ENCODE data around the gene HSPA4L.

HSPA4L gene

DNA sequence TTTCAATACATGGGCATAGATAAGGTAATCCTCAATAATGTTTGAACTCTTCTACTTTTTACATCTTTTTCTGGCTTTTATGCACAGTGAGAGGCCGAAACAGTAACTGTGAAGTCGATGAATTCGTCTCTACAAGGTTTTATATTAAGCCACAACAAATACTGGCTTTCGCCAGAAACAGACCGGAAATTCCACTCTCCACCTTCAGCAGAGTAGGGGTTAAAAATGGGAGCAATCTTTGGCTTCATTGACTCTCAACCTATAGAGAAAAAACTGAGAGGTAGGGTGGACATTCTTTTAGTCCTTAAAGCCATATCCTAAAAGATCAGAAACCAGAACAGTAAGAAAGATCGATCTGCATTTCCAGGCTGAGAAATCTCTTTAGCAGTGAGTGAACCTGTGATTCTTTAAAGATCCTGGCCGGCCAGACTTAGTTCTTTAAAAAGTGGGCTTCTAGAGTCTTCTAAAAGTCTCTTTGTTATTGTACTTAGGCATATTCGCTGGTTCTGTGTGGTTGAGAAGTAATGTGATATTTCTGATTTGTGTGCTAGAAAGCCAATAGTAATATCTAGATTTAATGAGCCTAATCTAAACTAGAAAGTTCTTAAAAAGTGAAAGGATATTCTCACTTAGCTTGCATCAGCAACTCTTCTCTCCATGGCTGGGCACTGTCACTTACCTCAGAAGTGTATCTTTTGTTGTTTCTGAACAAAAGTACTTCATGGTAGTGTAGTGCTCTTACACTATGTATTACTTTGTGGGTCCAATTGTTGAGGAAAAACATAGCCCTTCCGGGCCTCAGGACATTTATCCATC lies 2.0 kb downstream of the HSPA4L start:
- DNase-seq, result no peak

DNA sequence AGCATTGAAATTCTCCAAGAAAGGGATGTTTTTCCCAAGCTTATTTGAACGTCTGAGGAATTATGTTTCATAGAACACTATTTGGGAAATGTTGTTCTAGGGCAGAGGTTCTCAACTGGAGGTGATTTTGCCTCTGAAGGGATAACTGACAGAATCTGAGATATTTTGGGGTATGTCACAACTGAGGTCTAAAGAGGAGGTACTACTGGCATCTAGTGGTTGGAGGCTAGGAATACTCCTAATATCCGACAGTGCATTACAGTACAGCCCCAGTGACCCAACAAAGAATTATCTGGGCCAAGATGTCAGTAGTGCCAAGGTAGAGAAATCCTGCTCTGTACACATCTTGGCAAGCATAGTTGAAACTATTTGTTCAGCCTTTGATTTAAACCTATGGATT lies 6.4 kb downstream of the HSPA4L start:
- DNase-seq, result no peak

DNA sequence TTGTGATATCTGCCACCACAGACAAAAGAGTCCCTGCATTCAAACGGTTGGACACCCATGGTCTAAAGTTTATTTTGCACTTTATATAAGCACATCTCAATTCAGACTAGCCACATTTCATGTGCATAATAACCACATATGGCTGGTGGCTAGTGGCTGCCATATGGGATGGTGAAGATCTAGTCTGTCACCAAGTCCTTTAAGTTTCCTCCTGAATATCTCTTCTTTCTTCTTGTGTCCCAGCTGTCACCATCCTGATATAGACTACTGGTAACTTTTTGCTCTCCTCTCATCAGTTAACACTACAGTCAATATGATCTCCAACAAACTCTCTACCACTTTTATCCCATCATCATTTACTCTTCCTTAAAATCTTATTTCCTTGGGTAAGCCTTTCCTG lies 9.3 kb downstream of the HSPA4L start:
- DNase-seq, result no peak

DNA sequence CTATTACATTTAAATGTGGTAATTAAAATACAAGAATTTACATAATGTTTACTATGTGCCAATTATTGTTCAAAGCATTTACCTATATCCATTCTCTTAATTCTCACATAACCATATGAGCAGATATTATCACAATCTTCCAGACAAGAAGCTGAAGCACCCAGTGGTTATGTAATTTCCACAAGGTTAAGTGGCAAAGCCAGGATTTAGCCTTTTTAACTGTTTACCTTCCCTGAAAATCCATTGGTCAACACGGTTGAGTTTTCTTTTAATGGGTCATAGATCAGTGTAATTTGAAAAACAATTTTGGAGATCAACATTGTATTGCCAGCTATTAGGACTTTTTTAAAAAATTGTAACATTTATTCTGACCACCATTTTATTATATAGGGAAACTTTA lies 11.4 kb downstream of the HSPA4L start:
- DNase-seq, result no peak

DNA sequence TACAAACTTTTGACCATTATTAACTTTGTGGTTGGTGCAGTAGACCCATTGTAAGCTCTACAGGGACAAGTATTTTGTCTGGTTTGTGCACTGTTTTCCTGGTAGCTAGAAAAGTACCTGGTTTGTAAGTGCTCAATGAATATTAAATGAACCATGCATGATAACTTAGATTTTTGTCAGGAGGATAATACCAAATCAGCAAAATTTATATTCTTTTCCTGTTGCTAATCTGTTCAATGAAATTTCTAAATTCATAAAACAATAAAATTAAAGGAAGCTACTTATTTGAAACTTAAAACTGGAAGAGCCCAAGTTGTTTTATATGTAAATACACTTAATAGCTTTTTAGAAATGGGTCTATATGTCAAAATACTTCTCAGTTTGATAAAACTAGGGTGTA lies 17.6 kb downstream of the HSPA4L start:
- no peak for DNase-seq

DNA sequence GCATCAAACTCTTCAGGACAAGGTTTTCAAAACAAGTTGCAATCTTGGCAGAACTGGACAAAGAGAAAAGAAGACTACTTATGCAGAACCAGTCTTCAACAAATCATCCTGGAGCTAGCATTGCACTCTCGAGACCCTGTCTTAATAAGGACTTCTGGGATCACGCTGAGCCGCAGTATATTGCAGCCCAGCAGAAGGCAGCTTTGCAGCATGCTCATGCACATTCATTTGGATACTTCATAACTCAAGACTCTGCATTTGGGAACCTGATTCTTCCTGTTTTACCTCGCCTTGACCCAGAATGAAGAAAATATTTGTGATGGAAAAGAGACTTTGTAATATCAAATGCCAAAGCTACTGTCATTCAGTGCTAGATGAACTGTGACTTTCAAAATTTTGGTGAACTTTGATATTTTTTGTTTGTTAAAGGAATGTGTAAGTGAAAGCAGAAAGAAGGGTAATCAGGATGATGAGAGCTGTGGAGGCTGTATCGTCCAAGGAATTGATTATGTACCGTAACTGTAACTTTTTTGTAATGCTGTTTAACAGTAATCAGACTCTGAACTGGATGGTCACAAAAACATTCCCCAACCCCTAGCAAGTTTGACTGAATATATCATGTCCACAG lies 27.2 kb downstream of the HSPA4L start:
- DNase-seq, result peak; percentile 2

DNA sequence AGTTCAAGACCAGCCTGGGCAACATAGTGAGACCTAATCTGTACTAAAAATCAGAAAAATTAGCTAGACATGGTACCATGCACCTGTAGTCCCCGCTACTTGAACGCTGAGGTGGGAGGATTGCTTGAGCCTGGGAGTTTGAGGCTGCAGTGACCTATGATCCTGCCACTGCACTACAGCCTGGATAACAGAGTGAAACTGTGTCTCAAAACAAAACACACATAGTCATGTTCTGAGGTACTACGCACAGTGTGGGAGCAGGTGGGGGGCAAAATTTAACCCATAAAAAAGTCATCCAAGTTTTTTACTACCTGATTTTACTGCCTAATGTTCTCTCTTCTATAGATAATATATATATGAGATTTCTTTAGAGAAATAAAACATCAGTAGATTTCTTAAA lies 28.4 kb downstream of the HSPA4L start:
- DNase-seq, result no peak

DNA sequence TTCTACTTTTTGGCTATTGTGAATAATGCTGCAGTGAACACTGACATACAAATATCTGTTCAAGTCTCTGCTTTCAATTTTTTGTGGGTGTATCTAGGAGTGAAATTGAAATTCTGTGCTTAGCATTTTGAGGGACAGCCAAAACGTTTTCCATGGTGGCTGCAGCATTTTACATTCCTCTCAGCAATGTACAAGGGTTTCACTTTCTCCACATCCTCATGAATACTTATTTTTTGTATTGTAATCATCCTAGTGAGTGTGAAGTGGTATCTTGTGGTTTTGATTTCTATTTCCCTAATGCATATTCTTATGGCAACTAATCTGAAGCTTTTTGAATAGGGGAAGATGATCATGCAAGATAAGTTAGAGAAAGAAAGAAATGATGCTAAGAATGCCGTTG lies 40.3 kb downstream of the HSPA4L start:
- DNase-seq, result no peak

DNA sequence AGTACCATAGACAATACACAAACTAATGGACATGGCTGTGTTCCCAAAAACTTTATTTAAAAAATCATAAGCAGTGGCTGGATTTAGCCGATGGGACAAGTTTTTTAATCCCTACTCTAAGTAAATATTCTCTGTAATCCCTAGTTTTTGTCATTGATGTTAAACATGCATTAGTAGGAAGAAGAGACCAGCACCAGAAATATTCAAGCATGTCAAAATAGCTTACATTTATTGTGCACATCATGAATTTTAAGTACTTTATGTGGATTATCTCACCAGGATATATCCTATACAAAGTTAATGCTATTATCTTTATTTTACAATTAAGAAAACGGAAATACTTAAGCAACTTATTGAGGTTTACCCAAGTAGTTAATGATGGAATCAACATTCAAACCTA lies 46.0 kb downstream of the HSPA4L start:
- no peak for DNase-seq

DNA sequence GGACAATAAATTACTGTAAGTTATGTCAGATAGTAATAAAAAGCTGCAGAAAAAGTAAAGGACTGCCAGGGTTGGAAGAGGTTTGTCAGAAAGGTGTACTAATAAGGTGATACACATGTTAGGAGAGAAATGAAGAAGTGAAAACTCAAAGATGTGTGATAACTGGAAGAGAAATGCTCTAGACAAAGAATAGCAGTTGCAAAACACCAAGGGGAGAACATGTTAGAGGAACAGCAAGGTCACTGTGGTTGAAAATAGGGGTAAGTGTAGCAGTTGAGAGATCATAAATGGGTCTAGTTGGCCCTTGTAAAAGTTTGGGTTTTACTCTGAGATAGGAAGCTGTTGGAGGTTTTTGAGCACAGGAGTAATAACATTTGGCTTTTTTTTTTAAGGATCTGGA lies 46.9 kb downstream of the HSPA4L start:
- no peak for DNase-seq

DNA sequence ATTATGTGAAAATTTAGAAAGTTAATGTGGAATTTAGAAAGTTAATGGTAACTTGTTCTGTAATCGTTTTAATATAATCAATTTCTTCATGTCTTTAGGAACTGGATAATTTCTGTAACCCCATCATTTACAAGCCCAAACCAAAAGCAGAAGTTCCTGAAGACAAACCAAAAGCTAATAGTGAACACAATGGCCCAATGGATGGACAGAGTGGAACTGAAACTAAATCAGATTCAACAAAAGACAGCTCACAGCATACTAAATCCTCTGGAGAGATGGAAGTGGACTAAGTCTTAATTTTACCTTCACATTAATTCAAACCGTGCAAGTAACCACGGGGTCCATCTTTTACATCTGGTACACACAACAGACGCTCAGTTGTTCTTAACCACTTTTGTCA lies 50.5 kb downstream of the HSPA4L start:
- DNase-seq, result no peak

DNA sequence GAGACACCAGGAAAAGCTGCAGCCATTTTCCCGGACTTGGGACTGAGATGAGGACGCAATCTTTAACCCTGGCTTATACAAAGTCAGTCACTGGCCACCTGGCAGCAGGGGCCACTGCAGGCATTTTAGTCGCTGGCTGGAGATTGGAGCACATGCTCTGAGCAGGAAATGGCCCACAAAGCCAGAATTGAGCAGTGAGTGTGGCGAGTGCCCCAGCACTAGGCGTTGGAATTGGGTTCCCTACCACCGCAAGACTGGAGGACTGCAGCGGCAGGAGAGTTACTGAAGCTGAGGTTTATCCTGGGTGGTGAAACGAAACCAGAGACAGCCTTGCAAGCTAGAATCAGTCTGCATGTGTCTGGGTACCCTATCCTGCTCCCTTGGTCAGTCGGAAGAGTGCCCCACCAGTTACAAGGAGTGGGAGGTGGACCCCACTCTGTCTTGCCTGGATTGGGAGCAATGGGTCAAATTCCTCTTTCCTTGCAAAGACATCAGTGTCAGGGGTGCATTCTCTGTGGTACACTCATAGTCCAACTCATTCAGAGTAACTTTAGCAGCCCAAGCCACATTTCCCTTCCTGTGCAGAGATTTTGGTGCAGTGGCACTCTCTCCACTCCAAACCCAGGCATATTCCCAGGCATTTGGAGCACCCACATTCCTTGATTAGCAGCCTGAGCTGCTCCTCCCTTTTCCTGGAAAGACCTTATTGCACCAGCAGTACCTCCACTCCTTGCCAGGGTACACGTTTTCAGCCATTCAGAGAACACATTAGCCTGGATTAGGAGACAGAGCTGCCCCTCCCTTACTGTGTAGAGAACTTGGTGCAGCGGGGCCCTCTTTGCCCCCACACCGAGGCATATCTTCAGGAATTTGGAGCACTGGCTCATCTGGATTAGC lies 61.8 kb downstream of the HSPA4L start:
- no peak for DNase-seq

DNA sequence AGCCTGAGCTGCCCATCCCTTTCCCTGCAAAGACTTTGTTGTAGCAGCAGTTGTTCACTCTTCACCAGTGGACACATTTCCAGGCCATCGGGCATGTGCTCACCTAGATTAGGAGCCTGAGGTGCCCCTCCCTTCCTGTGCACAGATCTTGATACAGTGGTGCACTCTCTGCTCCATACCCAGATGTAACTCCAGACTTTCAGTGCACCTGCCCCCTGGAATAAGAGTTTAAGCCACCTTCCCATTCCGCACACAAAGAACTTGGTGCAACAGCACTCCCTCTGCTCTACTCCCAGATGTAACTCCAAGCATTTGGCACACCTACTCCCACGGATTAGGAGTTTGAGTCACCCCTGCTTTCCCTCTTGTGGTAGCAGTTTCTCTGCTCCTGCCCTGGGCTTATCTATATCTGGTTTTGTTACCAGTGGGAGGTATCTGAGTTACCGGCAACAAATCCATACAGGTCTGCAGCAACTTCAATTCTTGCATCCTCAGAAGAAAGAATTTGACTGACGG lies 62.5 kb downstream of the HSPA4L start:
- no peak for DNase-seq

DNA sequence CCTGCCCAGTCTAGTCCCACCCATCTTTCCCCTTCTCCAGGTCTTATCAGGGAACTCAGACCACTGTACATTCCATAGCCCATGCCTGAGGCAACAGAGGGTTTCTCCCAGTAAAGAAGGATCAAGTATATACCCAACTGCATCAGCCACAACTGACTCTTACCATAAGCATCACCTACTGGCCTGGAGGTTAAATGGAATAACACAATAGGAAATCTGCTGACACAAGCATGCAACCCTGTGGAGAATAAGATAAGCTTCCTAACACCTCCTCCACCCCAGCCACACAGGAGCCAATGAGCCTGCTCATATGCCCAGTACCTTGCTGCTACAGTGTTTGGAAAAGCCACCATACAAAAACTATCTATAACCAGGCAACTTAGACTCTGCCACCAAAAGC lies 63.9 kb downstream of the HSPA4L start:
- no peak for DNase-seq

DNA sequence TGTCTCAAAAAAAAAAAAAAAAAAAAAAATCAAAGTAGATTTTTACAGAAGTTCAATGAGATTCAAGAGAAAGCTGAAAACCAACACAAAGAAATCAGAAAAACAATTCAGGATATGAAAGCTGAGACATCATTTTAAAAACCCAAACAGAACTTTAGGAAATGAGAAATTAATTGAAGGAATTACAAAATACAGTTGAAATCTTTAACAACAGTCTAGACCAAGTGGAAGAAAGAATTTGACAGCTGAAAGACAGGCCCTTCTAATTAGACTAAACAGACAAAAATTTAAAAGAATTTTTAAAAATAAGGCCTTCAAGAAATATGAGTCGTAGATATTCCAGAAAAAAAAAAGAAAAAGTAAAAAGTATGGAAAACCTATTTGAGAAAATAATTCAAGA lies 64.6 kb downstream of the HSPA4L start:
- DNase-seq, result no peak

DNA sequence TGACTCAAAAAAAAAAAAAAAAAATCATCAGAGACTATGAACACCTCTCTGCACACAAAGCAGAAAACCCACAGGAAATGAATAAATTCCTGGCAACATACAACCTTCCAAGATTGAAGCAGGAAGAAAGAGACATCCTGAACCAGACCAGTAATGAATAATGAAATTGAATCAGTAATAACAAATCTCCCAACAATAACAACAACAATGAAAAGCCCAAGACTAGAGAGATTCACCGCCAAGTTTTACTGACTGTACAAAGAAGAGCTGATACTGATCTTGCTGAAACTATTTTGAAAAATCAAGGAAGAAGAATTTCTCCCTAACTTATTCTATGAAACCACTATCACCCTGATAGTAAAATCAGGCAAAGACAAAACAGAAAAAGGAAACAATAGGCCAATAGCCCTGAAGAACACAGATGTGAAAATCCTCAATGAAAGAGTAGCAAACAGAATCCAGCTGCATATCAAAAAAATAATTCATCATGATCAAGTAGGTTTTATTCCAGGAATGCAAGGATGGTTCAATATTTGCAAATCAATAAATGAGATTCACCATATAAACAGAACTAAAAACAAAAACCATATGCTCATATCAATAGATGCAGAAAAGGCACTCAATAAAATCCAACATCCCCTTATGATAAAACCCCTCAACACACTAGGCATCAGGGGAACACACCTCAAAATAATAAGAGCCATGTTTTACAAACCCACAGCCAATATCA lies 67.5 kb downstream of the HSPA4L start:
- DNase-seq, result no peak

DNA sequence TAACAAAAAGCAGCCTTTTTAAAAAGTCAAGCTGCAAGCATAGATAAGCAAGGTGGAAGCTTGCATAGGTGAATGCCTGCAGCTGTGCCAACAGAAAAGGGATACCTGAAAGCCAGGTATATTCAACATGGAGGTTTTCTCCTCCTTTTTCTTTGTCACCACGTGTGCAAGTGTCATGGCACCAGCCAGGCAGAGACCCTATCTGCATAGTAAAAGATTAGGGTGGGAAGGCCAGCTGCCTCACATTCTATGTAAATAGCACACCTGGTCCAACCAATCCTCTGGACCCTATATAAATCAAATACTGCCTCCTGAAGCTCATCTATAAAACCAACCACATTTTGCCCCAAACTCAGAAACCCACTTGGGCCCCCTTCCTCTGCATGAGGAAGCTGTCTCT lies 70.5 kb downstream of the HSPA4L start:
- no peak for DNase-seq

DNA sequence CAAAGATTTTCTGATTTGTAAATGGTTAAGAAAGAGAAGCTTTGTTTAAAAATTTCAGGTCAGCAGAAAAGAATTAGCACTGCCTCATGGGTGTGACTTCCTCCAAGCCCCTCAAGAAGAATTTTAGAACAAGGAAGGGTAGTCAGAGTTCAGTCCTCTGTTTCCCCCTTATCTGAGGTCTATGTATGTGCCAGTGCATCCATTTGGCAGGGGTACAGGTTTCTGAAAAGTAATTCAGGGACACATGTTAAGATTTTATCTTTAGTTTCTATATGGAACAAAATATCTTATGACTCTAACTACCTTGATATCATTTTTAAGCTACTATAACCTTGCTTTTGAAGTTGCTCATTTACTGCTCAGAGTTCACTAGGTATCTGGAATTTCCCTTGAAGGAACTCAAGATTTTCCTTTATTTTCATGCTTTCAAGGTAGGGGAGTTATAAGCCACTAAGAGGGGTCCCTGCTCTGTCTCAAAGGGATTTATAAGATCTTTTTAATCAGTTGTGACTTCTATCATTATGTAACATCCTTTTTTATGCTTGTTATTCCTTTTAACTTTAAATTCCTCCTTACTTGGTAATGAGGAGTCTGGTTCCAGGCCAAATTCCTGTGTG lies 74.2 kb downstream of the HSPA4L start:
- DNase-seq, result no peak

DNA sequence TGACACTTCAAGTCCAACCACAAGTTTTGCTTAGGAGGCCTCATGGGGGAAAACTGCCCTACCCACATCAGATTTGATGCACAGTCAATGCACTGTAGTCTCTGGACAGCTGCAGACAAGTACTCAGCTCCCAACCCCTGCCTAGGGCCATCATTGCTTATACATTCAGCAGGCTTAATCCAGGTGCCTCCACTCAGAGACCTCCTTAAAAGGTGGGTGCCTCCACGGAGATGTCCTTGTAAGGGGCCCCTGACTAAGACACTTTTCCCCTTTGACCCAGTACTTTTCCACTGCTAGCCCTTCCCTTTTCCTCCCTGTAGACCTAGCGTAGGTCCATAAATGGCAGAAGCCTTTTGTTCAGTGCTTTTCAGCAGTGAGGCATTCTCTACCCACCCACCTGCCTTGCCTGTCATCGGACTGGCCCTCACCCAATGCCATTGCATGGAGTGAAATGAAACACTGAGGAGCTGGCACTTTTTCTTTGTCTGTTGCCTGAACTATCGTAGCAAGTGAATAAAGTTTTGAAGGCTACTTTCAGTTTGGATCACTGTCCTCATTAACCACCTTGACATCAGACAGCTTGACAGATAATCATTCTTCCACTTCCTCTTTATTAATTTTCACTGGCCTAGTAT lies 74.8 kb downstream of the HSPA4L start:
- peak; percentile 87 for DNase-seq

DNA sequence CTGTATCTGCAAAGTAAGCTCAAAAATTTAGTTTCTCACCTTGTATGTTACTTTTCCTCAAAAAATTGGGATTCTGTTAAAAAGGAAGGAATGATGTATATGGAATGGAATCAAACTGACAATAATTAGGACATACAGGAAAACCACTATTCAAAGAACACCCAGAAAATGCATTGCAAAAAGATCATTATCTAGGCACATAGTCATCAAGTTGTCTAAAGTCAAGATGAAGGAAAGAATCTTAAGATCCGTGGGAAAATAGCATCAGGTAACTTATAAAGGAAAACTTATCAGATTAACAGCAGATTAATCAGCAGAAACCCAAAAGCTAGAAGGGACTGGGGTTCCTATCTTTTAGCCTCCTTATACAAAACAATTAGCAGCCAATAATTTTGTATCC lies 75.5 kb downstream of the HSPA4L start:
- DNase-seq, result no peak

DNA sequence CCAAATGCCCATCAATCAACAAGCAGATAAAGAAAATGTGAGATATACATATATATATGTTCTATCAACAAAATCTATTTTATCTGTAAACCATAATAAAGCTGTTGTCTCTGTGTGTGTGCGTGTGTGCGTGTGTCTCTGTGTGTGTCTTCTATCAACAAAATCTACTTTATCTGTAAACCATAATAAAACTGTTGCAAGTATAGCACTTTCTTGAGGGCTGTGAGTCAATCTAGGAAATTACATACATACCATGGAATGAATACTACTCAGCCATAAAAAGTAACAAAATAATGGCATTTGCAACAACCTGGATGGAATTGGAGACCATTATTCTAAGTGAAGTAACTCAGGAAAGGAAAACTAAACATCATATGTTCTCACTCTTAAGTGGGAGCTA lies 86.1 kb downstream of the HSPA4L start:
- DNase-seq, result no peak

DNA sequence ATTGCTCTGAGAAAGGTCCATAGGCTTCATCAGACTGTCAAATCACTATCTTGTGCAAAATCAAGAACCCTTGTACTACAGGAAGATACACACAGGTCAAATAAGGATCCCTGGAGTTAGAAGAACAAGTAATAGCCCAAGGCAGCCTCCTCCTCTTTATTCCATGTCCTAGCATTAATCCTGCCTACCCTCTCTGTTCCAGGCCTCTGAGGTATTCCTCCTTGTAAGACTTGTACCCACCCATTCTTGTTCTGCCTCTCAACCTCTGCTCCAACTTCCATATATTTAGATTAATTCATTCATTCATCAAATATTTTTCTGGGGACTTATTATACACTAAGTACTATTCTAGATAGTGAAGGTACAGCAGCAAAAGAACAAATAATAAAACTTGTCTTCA lies 88.2 kb downstream of the HSPA4L start:
- no peak for DNase-seq
